IMR-90 (cell line): ENCODE data around the gene S100A13. TPM values are rescaled to one million over a fixed set of nuclear protein-coding genes. Genes with fewer than 3 reads are reported as not detected.

ENCODE experiments used
- ATAC-seq: fragments of 200-7000 bp; cut with Tn5 transposase; 2 replicates; pipeline ENCODE4 v1.9.1; 2020; ENCODE audit warnings: low read depth, mild to moderate bottlenecking, moderate library complexity
- BruUV-seq: library from RNA; stranded (reverse); fragments of 400-500 nt; replicated peaks from 2 replicates; lab custom pipeline; 2021; lab: Mats Ljungman, UMichigan
- CTCF ChIA-PET: fragments of 300-600 bp; formaldehyde crosslinking; extraction: SDS; loops from one replicate; lab custom pipeline; 2021; ENCODE audit warnings: antibody characterized with exemption; lab: Yijun Ruan, JAX
- POLR2A ChIA-PET: fragments of 300-600 bp; sonication (Branson Sonifier 250); formaldehyde crosslinking; loops from one replicate; lab custom pipeline; 2022; ENCODE audit warnings: antibody characterized with exemption; ENCODE audit not compliant: unreplicated experiment; lab: Charles Lee
- DNase-seq: peaks from one replicate; pipeline ENCODE4 v3.0.0; 2013
- H2AFZ ChIP-seq: replicated peaks from 2 replicates; pipeline ENCODE3; 2013; ENCODE audit warnings: low read length, mild to moderate bottlenecking; ENCODE audit not compliant: poor library complexity
- H2AK5ac ChIP-seq: 2 replicates; pipeline ENCODE4 v1.6.1; 2013; ENCODE audit warnings: low read depth, low read length, inconsistent platforms
- H2AK9ac ChIP-seq: replicated peaks from 2 replicates; pipeline ENCODE3; 2013; ENCODE audit warnings: mild to moderate bottlenecking, low read depth, low read length, moderate library complexity; ENCODE audit not compliant: poor library complexity
- H2BK120ac ChIP-seq: 2 replicates; pipeline ENCODE4 v1.6.1; 2013; ENCODE audit warnings: low read depth, low read length, inconsistent platforms
- H2BK15ac ChIP-seq: 3 replicates; pipeline ENCODE4 v1.6.1; 2013; ENCODE audit warnings: low read depth, low read length, inconsistent platforms
- H2BK20ac ChIP-seq: 2 replicates; pipeline ENCODE4 v1.6.1; 2013; ENCODE audit warnings: low read depth, mild to moderate bottlenecking, inconsistent platforms, low read length, moderate library complexity
- H2BK5ac ChIP-seq: 2 replicates; pipeline ENCODE4 v1.6.1; 2013; ENCODE audit warnings: mild to moderate bottlenecking, low read depth, low read length, inconsistent platforms; ENCODE audit not compliant: poor library complexity, severe bottlenecking
- H3K14ac ChIP-seq: replicated peaks from 2 replicates; pipeline ENCODE4 v1.6.1; 2013; ENCODE audit warnings: low read depth, low read length, inconsistent platforms
- H3K18ac ChIP-seq: 2 replicates; pipeline ENCODE4 v1.6.1; 2013; ENCODE audit warnings: low read depth, low read length, control low read depth
- H3K23ac ChIP-seq: 2 replicates; pipeline ENCODE4 v1.6.1; 2013; ENCODE audit warnings: low read depth, low read length, inconsistent platforms
- H3K27ac ChIP-seq: 2 replicates; pipeline ENCODE4 v1.5.1; 2013; ENCODE audit warnings: mild to moderate bottlenecking, control low read depth, low read length; ENCODE audit not compliant: insufficient read depth
- H3K27me3 ChIP-seq: 2 replicates; pipeline ENCODE4 v1.6.1; 2013; ENCODE audit warnings: low read length; ENCODE audit not compliant: control insufficient read depth, insufficient read depth
- H3K36me3 ChIP-seq: 2 replicates; pipeline ENCODE4 v1.6.1; 2013; ENCODE audit warnings: low read length, mixed read lengths; ENCODE audit not compliant: control insufficient read depth, insufficient read depth
- H3K4ac ChIP-seq: 2 replicates; pipeline ENCODE4 v1.6.1; 2013; ENCODE audit warnings: low read depth, low read length, inconsistent platforms
- H3K4me1 ChIP-seq: 2 replicates; pipeline ENCODE4 v1.6.1; 2013; ENCODE audit warnings: low read length, mixed read lengths; ENCODE audit not compliant: control insufficient read depth, insufficient read depth
- H3K4me2 ChIP-seq: 2 replicates; pipeline ENCODE4 v1.6.1; 2013; ENCODE audit warnings: low read depth, mild to moderate bottlenecking, control low read depth, low read length, moderate library complexity
- H3K4me3 ChIP-seq: 2 replicates; pipeline ENCODE4 v1.5.1; 2013; ENCODE audit warnings: low read depth, mild to moderate bottlenecking, control low read depth, low read length, moderate library complexity; ENCODE audit not compliant: insufficient read depth
- H3K56ac ChIP-seq: 2 replicates; pipeline ENCODE4 v1.6.1; 2013; ENCODE audit warnings: low read length, inconsistent platforms; ENCODE audit not compliant: insufficient read depth; ENCODE audit errors: extremely low read depth
- H3K79me1 ChIP-seq, 2 experiments: 2 replicates each; pipeline ENCODE4 v1.6.1; 2013; ENCODE audit warnings: low read length in 2 of 2, inconsistent platforms in 1 of 2, low read depth in 1 of 2
- H3K9ac ChIP-seq: 2 replicates; pipeline ENCODE4 v1.6.1; 2013; ENCODE audit warnings: low read depth, low read length, control low read depth
- H3K9me1 ChIP-seq: 2 replicates; pipeline ENCODE4 v1.6.1; 2013; ENCODE audit warnings: low read length, inconsistent platforms; ENCODE audit not compliant: insufficient read depth
- H3K9me3 ChIP-seq: 2 replicates; pipeline ENCODE4 v1.6.1; 2013; ENCODE audit warnings: low read length; ENCODE audit not compliant: control insufficient read depth, insufficient read depth
- H4K20me1 ChIP-seq: 2 replicates; pipeline ENCODE4 v1.6.1; 2013; ENCODE audit warnings: low read length, inconsistent platforms; ENCODE audit not compliant: insufficient read depth
- H4K5ac ChIP-seq: 2 replicates; pipeline ENCODE4 v1.6.1; 2013; ENCODE audit warnings: mild to moderate bottlenecking, low read depth, low read length, control low read depth
- H4K8ac ChIP-seq, 2 experiments: 2 replicates each; pipeline ENCODE4 v1.6.1; 2013; ENCODE audit warnings: low read depth in 2 of 2, low read length in 2 of 2, control low read depth in 1 of 2, inconsistent platforms in 1 of 2
- H4K91ac ChIP-seq: 2 replicates; pipeline ENCODE4 v1.6.1; 2013; ENCODE audit warnings: low read depth, low read length, inconsistent platforms; ENCODE audit not compliant: insufficient read depth
- BHLHE40 ChIP-seq: fragments of 150-350 bp; IDR thresholded peaks from 2 replicates; pipeline ENCODE4 v1.6.1; 2016; ENCODE audit warnings: mild to moderate bottlenecking, low read depth, low read length
- CHD1 ChIP-seq: IDR thresholded peaks from 2 replicates; pipeline ENCODE4 v1.6.1; 2012; ENCODE audit warnings: low read depth, low read length, improper control_type of control experiment
- ELK1 ChIP-seq: fragments of 150-350 bp; IDR thresholded peaks from 2 replicates; pipeline ENCODE4 v1.6.1; 2016; ENCODE audit warnings: low read depth, mild to moderate bottlenecking, low read length, moderate library complexity, borderline replicate concordance
- MAFK ChIP-seq: IDR thresholded peaks from 2 replicates; pipeline ENCODE4 v1.6.1; 2012; ENCODE audit warnings: low read depth, low read length, improper control_type of control experiment
- MAZ ChIP-seq: IDR thresholded peaks from 2 replicates; pipeline ENCODE4 v1.6.1; 2012; ENCODE audit warnings: low read depth, mild to moderate bottlenecking, low read length, improper control_type of control experiment, moderate library complexity, borderline replicate concordance
- NFE2L2 ChIP-seq: fragments of 150-350 bp; IDR thresholded peaks from 2 replicates; pipeline ENCODE4 v1.6.1; 2016; ENCODE audit warnings: low read depth, mild to moderate bottlenecking, low read length
- POLR2A ChIP-seq: IDR thresholded peaks from 2 replicates; pipeline ENCODE4 v1.6.1; 2012; ENCODE audit warnings: mild to moderate bottlenecking, low read depth, low read length
- RAD21 ChIP-seq: IDR thresholded peaks from 2 replicates; pipeline ENCODE4 v1.6.1; 2012; ENCODE audit warnings: low read length, improper control_type of control experiment
- RCOR1 ChIP-seq: IDR thresholded peaks from 2 replicates; pipeline ENCODE4 v1.6.1; 2012; ENCODE audit warnings: mild to moderate bottlenecking, low read length, improper control_type of control experiment; ENCODE audit not compliant: insufficient replicate concordance
- RFX5 ChIP-seq: IDR thresholded peaks from 2 replicates; pipeline ENCODE4 v1.8.0; 2012; ENCODE audit warnings: low read depth, mild to moderate bottlenecking, low read length, moderate library complexity
- SMC3 ChIP-seq: fragments of 150-350 bp; IDR thresholded peaks from 2 replicates; pipeline ENCODE4 v1.6.1; 2016; ENCODE audit warnings: low read depth, mild to moderate bottlenecking, antibody characterized with exemption, low read length, moderate library complexity
- WGBS, 2 experiments: methylation state at CpG; one replicate each; pipeline versions ENCODE4 v1.1.5 to v1.1.7; 2013; ENCODE audit warnings: missing lambda C conversion rate in 2 of 2; ENCODE audit not compliant: insufficient read length in 1 of 2; ENCODE audit errors: extremely low coverage in 2 of 2; 5-methylcytosine and 5-hydroxymethylcytosine counted together
- dilution Hi-C: fragments of 300-500 bp; cut with HindIII; formaldehyde crosslinking; loops from one replicate; pipeline ENCODE4 v1.14.3; 2018; ENCODE audit warnings: low sequenced_read_pairs; ENCODE audit not compliant: unreplicated experiment
- in situ Hi-C: fragments of 300-500 bp; cut with MboI; formaldehyde crosslinking; loops from 3 replicates; pipeline ENCODE4 v1.14.3; 2019; ENCODE audit warnings: low sequenced_read_pairs, inconsistent platforms, mixed read lengths
- intact Hi-C: fragments of 100-400 bp; cut with micrococcal nuclease; formaldehyde crosslinking; loops from 2 replicates; pipeline ENCODE4 v1.10.0; 2022
- polyA plus RNA-seq, 3 experiments: library from polyadenylated mRNA; depleted of rRNA; stranded (reverse); fragments of >200 nt; gene quantifications; 2 replicates each; pipeline ENCODE4 v1.2.3, GENCODE V29; 2012; ENCODE audit warnings: low replicate concordance in 1 of 3
- total RNA-seq: library from RNA; depleted of rRNA; stranded (reverse); fragments of >200 nt; gene quantifications from 2 replicates; pipeline ENCODE4 v1.2.3, GENCODE V29; 2012

Gene S100A13
- total and polyA plus RNA-seq, 2 of the 4 experiments (the other 2 are of a cell fraction): 122 to 468 TPM

DNA sequence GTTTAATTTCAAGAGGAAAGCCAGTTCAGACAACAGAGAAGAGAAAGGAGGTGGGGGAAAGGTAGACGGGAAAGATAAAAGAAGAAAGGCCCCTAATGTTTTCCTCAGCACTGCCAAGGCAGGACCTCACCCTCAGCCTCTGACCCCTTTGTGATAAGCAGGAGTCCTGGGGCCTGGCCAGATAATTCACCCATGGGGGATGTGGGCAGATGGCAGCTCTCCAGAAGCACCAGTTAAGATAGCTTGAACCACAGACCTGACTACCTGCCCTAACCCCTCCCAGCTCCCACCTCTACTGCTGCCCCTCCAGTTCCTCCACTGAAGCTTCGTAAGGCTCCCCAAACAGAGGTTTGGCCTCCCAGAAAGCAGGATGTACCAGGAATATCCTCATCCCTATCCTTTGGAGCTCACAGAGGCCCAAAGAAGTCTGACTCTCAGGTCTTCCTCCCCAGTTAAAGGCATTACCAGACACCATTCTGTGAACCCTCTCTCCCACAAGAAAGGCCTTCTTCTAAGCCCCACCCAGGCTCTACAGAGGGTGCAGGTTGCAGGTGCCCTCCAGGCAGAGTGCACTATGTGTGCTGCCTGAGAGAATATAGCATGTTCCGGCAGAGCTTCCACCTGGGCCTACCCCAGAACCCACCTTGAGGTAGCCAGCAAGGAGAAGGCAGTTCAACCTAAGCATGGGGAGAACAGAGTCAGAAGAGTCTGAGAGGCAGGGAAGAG lies 22.0 kb upstream of the S100A13 start:
- no peak overlapping the region for H2BK5ac ChIP-seq
- H3K18ac ChIP-seq: no peak overlapping the region
- in situ Hi-C loops: loop anchor here (10.0 kb wide), 1 partner anchor 134 kb away; no protein-coding TSS in a partner anchor
- peaks cover 17% of the 10 kb centered on the region for H3K36me3 ChIP-seq
- dilution Hi-C loops: no loop called here
- H4K91ac ChIP-seq: no peak overlapping the region
- no peaks in the 10 kb centered on the region for H3K9me3 ChIP-seq
- no peak overlapping the region for H3K9ac ChIP-seq
- H3K9me1 ChIP-seq: peaks cover 10% of the 10 kb centered on the region
- H2BK120ac ChIP-seq: no peak overlapping the region
- no peak overlapping the region for H2BK15ac ChIP-seq
- WGBS, 2 experiments: 40% methylated on average over 1 of the region's 3 CpGs; no CpG with 5 or more reads in 1 of the 2 experiments
- ChIA-PET POLR2A (no interaction called here), CTCF (interaction anchor here (0.8 kb wide), 1 partner anchor 81 kb away, joined by 3 read pairs; no protein-coding TSS in a partner anchor)
- H3K56ac ChIP-seq: no peak overlapping the region
- no peak overlapping the region for H3K23ac ChIP-seq
- no TSS peak for BruUV-seq
- H4K5ac ChIP-seq: no peak overlapping the region
- H2AK5ac ChIP-seq: no peak overlapping the region
- H3K27me3 ChIP-seq: no peaks in the 10 kb centered on the region
- H2AK9ac ChIP-seq: no peak overlapping the region
- DNase-seq (no peak), ATAC-seq (no peak)
- no peak overlapping the region for H3K14ac ChIP-seq
- no peaks in the 10 kb centered on the region for H4K20me1 ChIP-seq
- H4K8ac ChIP-seq: no peak overlapping the region
- no peak overlapping the region for H3K4ac ChIP-seq
- peaks cover 7% of the 10 kb centered on the region for H3K4me1 ChIP-seq
- no peak overlapping the region for H3K4me2 ChIP-seq
- no peak overlapping the region for H3K4me3 ChIP-seq
- no peak overlapping the region for H2BK20ac ChIP-seq
- H2AFZ ChIP-seq: peak overlapping the region; percentile 62
- peaks cover 0 to 18% of the 10 kb centered on the region in 2 experiments; a peak in 3 of 4 replicates for H3K79me1 ChIP-seq
- intact Hi-C loops: no loop called here
- TF ChIP-seq MAFK: no peak
- TF ChIP-seq ELK1: no peak
- TF ChIP-seq RAD21: no peak
- TF ChIP-seq MAZ: no peak
- TF ChIP-seq POLR2A: no peak
- no peak for TF ChIP-seq RFX5
- no peak for TF ChIP-seq NFE2L2
- TF ChIP-seq SMC3: no peak
- no peak for TF ChIP-seq BHLHE40
- no peak for TF ChIP-seq RCOR1
- TF ChIP-seq CHD1: no peak
- H3K27ac ChIP-seq: no peak overlapping the region
